ENCODE measurements around the gene DPPA3.
"Not testable (repeated sequence)": the region's sequence is repeated elsewhere in the genome, so short reads cannot be mapped to it uniquely, and the experiment has no call there.

Gene DPPA3

DNA sequence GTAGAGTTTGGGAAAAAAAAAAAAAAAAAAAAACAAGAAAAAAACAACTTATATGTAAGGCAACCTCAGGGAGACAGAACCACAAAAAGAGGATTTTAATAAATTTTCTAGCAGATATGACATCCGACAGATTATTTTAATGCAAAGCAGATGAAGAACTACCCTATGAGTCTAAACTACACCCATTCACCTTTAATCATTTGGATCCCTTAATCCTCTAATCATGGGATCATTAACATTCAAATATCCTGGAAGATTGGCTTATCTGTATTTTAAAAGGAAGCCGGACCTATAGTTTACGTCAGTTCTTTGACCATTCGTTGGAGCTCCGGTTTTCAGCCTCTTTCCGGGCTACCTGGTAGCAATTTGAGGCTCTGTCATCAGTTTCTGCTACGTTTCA lies at the start of gene DPPA3:
DPPA3 (plus strand) TSS at position 301 of the 400 bp plus-strand sequence. CDS start 138 bp downstream, outside the sequence.
- no peak for DNase-seq

DNA sequence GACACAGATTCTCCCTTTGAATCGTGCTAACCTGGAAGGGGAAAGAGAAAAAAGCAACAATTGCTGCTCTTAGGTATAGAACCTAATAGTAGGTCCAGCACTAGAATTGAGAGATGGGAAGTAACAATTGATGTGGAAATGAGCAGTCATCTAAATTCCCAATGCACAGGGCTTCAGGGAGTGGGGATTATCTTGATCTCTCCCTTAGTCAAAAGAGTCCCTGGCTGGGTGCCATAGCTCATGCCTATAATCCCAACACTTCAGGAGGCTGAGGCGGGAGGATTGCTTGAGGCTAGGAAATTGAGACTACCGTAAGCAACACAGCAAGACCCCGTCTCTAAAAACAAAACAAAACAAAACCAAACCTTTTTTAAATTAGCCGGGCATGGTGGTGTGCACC lies 49.5 kb upstream of the DPPA3 start:
- no peak for DNase-seq

DNA sequence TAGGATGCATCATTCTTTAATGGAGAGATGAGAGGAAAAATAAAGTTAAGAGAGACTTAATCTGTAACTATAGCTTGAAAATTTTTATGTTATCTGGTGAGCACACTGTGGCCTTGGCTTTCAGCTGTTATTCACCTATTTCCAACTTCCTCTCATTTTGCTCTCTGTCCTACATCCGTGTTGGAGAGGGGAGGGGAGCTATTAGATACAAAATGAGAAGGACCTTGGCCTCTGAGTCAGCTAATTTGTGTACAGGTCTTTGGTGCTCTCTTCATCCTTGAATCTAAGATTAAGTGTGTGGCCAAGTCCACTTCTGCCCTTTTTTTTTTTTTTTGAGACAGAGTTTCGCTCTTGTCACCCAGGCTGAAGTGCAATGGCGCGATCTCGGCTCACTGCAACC lies 44.6 kb upstream of the DPPA3 start:
- no peak for DNase-seq

DNA sequence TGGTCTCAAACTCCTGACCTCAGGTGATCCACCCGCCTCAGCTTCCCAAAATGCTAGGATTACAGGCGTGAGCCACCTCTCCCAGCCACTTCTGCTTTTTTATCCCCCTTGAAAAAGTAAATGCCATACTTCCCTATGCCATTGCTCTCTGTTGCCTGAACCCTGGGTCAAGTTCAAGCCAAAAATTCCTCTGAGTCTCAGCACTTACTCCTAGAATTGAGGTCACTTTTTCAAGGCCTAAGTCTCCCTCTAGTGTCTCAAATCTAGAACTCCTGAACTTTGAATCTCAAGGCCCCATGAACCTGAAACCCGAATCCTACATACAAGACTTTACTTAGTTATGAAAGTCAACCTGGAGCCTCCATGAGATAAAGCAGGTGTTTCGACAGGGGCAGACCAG lies 44.1 kb upstream of the DPPA3 start:
- DNase-seq = no peak

DNA sequence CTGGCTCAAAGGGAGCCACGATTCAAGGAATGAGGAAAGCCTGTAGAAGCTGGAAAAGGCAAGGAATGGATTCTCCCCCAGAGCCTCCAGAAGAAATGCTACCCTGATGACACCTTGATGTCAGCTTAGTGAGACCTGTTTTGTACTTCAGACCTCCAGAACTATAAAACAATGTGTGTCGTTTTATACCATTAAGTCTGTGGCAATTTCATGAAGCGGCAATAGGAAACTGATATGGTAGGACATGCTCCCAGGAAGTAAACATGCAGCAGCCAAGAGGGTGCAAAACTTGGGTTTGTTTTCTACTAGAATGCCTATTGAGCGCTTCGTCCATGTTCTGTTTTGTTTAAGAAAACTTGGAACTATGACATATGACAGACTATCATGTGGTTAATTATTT lies 43.1 kb upstream of the DPPA3 start:
- DNase-seq = no peak

DNA sequence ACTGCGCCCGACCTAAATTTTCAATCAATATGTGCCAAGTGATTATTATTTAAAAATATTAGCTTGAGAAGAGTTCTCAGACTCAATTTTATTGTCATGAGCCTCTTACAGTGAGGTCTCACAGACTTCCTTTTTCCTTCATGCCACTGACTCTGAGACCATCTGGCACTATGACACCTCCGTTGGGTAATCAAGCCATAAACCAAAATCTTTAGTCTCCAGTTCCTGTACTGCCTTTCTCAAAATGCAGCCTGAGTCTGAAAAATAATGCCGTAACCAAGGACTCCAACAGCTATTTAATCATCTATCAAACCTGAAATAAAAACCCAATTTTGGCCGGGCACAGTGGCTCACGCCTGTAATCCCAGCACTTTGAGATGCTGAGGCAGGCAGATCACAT lies 35.8 kb upstream of the DPPA3 start:
- DNase-seq = not testable (repeated sequence)

DNA sequence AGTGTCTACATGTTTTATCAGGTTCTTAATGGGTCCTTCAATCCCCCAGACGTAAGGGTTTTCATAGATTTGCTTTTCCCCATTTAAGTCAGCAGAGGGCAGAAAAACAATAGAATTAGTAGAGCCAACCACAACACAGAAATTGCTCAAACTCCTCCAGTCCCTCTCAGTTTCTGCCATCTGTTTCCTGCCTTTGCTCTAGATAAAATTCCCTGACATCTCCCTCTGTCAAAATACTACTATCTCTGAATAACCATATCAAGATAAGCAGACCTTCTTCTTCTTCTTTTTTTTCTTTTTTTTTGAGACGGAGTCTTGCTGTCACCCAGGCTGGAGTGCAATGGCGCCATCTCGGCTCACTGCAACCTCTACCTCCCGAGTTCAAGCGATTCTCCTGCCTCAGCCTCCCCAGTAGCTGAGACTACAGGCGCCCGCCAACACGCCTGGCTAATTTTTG lies 33.8 kb upstream of the DPPA3 start:
- peak; percentile 53 for DNase-seq

DNA sequence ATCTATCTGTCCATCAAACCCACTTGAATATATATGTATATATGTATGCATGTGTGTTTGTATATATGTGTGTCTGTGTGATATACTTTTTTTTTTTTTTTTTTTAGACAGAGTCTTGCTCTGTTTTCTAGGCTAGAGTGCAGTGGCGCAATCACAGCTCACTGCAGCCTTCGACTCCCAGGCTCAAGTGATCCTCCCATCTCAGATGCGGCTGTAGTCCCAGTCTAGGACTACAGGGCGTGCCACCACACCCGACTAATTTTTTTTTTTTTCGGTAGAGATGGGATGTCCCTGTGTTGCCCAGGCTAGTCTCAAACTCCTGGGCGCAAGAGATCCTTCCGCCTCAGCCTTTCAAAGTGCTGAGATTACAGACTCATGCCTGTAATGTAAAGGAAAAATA lies 32.5 kb upstream of the DPPA3 start:
- no peak for DNase-seq

DNA sequence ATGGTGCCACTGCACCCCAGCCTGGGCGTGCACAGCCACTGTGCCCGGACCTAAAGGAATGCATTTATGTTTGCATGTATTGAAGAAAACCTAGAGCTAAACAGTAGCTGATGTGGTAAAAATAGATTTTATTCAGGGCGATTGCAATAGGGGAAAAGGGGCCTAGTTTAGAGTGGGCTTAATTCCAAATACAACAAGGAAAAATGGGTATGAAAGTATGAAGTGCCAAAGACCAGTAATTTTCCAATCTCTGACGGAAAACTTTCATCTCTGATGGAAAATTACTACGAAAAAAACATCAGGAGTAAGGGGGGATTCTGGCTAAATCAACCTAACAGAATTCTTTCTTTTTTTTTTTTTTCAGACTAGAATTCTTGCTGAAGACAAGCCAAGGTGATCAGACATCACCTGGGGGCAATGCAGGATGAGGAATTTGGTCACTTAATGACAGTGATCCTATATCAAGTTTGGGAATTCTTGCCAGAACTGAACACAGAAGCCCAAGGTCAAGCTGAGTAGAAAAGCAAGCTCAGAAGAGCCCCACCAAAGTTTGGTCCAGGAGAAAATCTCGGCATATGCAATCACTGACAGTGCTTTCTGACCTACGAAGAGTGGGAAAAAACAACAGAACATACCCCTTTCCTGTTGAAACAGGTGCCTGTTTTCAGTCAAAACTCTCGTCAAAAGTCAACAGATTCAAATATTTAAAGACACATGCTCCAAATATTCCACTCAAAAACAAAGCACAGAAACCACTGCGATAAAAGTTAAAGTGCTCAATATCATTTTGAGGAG lies 31.8 kb upstream of the DPPA3 start:
- no peak for DNase-seq

DNA sequence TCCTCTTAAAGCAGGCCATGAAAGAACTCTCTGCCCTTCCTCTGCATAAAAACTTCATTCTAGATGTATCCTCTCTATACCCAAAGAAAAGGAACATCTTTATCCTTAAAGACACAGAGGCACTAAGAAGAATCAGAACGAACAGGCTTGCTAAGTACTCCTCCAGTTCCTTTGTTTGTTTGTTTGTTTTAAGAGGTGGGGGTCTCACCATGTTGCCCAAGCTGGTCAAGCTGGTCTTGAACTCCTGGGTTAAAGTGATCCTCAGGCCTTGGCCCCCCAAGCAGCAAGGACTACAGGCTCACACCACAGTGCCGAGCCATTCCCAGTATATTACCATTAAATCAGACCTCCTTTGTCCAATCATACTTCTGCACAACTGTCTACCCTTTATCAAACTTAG lies 29.7 kb upstream of the DPPA3 start:
- no peak for DNase-seq

DNA sequence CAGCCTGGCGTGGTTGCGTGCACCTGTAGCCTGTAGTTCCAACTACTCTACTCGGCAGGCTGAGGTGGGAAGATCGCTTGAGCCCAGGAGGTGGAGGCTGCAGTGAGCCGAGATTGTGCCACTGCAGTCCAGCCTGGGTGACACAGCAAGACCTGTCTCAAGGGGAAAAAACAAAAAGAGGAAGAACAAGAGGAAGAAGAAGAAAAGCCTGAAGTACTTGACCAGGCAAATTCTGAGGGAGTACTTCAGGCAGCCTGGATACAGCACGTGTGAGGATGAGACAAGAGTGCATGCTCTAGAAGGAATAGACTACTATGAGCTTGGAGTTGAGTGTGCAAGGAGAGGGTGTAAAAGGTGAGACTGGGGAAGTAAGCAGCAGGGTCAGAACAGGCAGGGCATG lies 17.4 kb upstream of the DPPA3 start:
- DNase-seq = no peak

DNA sequence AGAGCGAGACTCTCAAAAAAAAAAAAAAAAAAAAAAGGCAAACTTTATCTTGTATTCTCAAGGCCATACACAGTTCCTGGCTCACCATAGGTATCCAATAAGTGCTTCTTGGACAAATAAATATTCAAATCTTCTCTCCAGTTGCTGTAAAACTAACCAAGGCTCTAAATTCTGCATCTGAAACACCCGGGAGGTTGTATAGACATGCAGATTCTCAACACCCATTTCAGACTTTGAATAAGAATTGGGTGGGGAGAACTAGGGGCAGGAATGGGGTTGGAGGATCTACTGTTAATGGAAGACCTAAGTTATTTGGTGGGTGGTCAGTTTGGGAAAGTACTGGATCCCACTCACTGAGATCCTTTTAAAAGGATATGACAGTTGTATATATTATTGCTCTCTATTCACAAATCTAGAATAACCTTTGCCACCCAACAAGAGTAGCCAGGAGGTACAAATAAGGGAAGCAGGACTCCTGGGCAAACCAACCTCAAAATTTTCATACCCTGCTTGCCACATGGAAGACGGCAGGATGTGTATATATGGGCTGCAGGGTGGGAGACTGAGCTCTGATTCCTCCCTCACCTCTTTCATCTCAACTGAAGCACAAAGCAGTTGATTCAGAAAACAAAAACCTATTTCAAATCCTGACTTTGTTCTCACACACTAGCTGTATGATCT lies 16.5 kb upstream of the DPPA3 start:
- no peak for DNase-seq

DNA sequence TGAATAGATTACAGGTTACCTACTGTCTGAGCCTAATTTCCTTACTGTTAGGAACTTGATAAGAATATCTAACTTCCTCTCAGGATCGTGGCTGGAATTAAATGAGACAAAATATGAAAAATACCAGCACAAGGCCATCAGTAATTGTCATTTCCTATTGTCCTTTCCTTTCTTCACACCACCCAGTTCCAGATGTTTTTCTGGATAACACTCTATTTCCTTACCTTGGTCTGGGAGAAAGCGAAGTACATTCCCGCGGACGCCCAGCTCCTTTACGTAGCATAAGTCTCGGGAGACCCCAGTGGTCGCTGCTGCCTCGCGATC lies 16.0 kb upstream of the DPPA3 start:
- DNase-seq = no peak

DNA sequence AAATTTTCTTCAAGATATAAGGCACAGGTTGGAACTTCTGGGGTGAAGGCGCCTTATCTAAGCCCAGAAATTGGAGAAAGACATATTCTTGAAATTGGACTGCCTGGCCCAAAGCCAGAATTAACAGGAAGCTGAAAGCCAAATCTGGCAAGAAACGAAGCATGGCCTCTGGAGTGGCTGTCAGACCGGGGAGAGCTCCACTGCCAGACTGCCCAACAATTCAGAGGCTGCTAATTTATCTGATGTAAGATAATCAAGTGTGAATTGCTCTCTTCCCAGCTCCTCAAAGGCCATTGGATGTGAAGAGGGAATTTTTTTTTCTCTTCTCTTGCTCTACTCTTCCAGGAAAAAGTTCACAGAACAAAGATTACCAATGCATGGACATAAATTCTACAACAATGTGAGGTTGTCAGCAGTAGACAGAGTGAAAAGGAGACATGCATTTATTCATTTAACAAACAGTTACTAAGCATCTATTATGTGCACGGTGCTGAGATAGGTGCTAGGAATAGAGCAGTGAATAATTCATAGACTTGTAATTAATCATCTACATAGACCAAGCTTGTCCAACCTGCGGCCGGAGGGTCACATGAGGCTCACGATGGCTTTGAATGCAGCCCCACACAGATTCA lies 15.6 kb upstream of the DPPA3 start, which contains the start of gene GDF3:
GDF3 (minus strand) TSS at position 210 of the 632 bp plus-strand sequence; CDS start at position 163, 47 bp downstream.
- DNase-seq = peak; percentile 19

DNA sequence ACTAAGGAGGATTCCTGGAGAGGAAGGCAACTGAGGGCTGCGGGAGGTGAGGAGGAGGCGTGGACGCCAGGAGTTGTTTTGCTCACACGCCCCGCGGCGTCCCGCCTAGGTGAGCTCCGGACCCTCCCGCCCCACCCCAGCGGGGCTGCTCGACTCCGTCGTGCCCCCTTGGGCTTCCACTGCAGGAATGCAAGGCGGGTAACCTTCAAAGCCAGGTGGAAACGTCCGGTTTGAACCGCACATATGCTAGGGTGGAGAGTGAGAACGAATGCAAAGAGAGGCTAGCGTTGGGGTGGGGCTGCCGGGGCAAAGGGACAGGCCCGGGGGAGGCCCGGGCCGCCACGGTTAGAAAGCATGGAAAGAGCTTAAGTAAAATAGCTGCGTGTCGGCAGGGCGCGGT lies 5.4 kb upstream of the DPPA3 start:
- no peak for DNase-seq

DNA sequence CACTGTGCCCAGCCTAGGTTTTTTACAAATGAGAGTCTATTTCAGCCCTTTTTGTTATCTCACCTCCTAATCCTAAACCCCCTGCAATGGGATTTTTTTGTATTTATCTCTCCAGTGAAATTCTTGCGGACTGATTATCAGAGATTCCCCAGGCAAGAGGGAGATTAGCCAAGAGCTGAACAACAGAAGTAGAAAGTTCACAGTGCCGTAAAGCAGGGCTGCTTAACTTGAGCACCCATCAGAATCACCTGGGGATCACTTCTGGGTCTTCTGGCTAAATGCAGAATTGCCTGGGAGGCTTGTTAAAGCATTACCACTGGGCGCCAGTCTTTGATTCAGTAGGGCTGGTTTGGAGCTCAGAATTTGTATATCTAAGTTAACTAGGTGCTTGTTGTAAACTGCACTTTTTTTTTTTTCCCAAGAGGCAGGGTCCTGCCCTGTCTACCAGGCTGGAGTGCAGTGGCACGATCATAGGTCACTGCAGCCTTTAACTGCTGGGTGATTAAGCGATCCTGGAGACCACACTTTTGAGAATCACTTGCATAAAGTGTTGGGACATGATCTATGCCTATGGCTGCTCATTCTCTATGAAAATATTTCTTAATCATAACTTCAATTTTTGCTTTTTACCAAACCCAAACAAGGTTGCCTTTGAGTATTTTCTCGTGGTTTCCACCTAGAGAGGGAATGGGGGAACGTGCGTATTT lies 1.1 kb upstream of the DPPA3 start:
- no peak for DNase-seq

DNA sequence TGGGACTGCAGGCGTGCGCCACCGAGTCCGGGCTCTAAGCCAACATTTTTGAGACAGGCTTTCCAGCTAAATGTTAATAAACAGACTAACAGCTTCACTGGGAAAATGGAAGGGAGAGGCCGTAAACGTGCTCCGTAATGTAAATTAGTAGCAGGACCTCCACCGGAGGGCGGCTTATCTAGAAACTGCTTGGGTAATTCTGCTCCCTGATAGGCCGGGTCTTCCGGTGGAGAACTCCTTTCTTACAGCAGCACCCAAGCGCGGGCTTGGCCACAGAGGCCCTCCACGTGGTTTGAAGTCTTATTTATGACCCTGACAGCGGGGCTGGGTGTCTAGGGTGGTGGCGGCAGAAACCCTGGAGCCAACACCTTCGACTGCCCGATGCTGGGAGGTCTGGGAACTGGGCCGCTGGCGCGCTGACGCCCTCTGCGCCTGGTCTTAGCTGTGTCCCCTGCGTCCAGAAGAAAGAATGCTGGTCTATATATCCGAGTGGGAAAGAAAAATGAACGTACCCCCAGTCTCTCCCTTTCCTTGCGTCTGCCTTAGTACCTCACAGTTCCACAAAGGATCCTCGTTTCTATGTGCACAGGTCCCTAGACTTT lies 1.7 kb downstream of the DPPA3 start:
- DNase-seq = no peak

DNA sequence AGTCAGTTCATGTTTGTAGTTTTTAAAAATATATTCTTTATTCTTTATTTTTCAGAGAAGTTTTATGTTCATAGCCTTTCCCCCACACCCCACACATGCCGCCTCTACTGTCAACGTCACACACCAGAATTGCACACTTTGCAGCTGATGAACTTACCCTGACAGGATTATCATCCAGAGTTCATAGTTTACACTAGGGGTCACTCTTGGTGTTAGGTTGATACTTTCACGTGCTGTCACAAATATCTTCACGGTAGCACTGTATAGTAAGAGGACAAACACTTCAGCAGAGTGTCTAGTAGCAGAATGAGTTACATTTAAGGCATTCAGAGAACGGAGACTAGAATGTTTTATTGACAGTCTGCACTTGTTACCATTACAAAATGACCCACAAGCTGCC lies 5.1 kb downstream of the DPPA3 start:
- DNase-seq = no peak

DNA sequence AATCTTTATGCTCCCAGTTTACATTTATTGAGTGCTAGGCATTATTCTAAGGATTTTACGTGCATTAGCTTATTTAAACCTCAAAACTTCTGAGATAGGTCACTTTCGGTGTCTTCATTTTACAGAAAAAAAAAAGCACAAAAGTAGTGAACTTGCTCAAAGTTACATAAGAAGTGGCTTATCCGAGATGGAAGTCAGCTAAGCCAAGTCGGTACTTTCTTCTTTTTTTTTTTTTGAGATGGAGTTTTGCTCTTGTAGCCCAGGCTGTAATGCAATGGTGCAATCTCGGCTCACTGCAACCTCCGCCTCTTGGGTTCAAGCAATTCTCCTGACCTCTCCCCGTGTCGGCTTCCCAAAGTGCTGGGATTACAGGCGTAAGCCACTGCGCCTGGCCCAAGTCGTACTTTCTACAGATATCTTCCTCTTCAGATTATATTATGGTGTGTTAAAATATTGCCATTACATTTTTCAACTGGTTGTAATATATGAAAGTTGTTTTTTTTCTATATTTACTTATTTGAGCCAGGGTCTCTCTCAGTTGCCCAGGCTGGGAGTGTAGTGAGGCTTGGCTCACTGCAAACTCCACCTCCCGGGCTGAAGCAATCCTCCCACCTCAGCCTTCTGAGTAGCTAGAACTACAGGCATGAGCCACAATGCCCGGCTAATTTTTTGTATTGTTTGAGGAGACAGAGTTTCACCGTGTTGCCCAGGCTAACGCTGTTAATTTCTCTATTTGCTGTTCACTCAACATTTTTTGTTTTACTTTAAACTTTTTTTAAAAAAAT lies 8.9 kb downstream of the DPPA3 start:
- no peak for DNase-seq

DNA sequence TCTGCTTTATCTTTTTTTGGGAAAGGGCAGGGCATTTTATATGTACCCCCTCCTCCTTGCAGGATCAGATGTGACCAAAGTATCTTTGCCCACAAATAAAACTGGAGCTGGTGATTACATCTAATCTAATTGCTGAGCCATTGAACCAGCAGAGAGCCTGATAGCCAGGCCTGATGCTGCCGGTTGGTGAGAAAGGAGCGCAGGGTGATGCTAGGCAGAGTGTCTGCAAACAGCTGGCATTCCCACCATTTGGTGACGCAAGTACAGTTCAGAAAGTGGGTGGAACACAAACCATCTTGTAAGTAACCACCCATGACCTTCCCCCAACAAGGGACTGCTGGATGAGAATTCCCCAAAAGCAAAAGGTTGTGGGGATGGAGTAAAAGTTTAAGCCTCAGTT lies 12.7 kb downstream of the DPPA3 start:
- DNase-seq = no peak

DNA sequence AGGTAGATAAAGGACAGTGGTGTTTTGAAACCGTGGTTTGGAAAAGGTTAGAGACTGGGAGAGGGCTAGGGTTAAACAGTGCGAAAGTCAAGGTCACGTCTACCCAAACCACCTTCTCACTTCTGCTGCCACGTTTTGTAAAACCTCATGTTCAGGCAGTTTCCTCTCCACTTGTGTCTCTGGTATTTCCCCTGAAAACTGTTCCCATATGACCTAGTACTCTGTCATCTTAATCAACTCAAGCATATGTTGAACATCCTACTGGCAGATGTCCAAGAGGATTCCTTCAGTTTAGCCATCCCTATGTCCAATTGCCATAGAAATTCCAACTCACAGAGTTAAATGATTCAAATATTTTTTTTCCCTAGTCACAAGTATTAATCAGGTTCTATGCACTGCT lies 18.5 kb downstream of the DPPA3 start:
- peak; percentile 58 for DNase-seq

DNA sequence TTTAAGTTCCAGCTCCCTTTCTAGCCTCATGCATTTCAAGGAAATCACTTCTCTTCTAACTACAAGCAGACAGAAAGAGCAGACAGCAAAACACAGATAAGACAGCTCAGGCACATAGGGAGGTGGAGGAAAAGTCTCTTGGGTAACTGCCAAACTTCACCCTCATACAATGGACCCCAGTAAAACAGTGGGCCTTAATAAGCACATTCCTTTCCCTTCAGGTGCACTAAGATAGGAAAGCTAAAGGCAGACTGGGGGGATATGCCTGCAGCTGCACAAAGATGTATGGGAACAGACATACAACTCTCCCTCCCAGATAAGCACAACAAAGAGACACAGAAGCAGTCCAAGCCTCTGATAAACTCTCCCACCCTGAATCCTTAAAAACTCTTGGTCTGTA lies 19.8 kb downstream of the DPPA3 start:
- DNase-seq = not testable (repeated sequence)

All from fibroblast of upper back skin (primary cell).